Neural crest cell (in vitro differentiated cells): ENCODE data around the gene NHS. TPM values are rescaled to one million over a fixed set of nuclear protein-coding genes. Genes with fewer than 3 reads are reported as not detected.

Experiments
- DNase-seq: peaks from one replicate; pipeline ENCODE4 v3.0.0; 2021; ENCODE audit warnings: low read depth, mixed read lengths, low spot score
- H3K27ac Mint-ChIP-seq: one replicate; pipeline ENCODE4 v1.8.0; 2021; ENCODE audit warnings: mild to moderate bottlenecking, mixed read lengths; ENCODE audit not compliant: unreplicated experiment
- H3K27me3 Mint-ChIP-seq: 2 replicates; pipeline ENCODE4 v1.8.0; 2021; ENCODE audit warnings: low read depth, mild to moderate bottlenecking, mixed read lengths
- H3K36me3 Mint-ChIP-seq: 2 replicates; pipeline ENCODE4 v1.8.0; 2021; ENCODE audit warnings: low read depth, mild to moderate bottlenecking, mixed read lengths
- H3K4me1 Mint-ChIP-seq: 2 replicates; pipeline ENCODE4 v1.8.0; 2021; ENCODE audit warnings: mixed read lengths
- H3K4me3 Mint-ChIP-seq: one replicate; pipeline ENCODE4 v1.8.0; 2021; ENCODE audit warnings: mild to moderate bottlenecking, mixed read lengths
- H3K9me3 Mint-ChIP-seq: 2 replicates; pipeline ENCODE4 v1.8.0; 2021; ENCODE audit warnings: mixed read lengths
- total RNA-seq: library from RNA; stranded (reverse); gene quantifications from 2 replicates; pipeline ENCODE4 v1.2.1, GENCODE V29; 2021
- TF ChIP-seq, protein P1 (sequence below): fragments of 200-600 bp; sonication (generic); conservative IDR thresholded peaks from 2 replicates; pipeline ENCODE4 v1.5.0; 2021; ENCODE audit warnings: antibody characterized with exemption, mild to moderate bottlenecking

The NHS gene
- total RNA-seq, 1 donor from 2014 or later: 10.7 TPM

DNA sequence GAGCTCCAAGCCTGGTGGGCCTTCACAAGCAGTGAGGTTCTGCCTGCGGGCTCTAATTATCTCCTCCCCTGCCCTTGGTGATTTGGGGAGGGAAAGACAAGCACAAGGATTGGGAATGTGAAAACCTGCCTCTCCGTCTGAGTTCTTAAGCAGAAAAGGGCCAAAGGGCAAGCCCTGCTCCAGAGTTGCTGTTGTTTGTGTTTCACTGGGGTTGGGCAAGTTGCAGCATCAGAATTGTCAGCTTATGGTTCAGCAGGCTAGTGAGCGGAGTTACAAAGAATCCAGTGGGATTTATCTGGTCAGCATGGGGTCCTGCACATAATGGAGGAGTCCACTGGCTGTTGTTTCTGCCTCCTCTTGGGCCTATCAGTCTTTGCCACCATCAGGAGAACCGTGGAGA lies 60.5 kb downstream of the NHS start:
- TF ChIP-seq, protein P1, sequence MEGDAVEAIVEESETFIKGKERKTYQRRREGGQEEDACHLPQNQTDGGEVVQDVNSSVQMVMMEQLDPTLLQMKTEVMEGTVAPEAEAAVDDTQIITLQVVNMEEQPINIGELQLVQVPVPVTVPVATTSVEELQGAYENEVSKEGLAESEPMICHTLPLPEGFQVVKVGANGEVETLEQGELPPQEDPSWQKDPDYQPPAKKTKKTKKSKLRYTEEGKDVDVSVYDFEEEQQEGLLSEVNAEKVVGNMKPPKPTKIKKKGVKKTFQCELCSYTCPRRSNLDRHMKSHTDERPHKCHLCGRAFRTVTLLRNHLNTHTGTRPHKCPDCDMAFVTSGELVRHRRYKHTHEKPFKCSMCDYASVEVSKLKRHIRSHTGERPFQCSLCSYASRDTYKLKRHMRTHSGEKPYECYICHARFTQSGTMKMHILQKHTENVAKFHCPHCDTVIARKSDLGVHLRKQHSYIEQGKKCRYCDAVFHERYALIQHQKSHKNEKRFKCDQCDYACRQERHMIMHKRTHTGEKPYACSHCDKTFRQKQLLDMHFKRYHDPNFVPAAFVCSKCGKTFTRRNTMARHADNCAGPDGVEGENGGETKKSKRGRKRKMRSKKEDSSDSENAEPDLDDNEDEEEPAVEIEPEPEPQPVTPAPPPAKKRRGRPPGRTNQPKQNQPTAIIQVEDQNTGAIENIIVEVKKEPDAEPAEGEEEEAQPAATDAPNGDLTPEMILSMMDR: no peak
- Mint-ChIP-seq H3K27me3 (no peaks in the 10 kb centered on the region), H3K27ac (peak overlapping the region; percentile 47), H3K9me3 (peaks cover 2% of the 10 kb centered on the region), H3K4me1 (peaks cover 17% of the 10 kb centered on the region), H3K36me3 (no peaks in the 10 kb centered on the region), H3K4me3 (no peak overlapping the region)
- DNase-seq: no peak

DNA sequence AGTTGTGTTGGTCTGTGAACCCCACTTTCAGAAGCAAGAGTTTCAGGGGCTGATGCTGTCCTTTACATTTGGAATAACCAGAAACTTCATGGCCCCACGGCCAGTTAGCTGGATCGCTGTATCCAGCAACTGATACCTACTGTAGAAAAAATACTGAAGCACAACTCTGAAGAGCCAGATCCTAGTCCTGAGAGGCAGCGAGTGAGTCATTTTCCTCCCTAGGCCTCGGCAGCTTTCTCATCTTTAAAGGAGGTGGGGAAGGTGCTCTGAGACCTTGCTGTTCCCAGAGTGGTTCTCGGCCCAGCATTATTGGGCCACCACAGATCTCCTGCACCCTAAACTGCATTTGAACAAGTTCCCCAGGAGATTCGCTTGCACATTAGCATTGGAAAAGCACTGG lies 63.2 kb downstream of the NHS start:
- Mint-ChIP-seq H3K27ac (no peak overlapping the region), H3K27me3 (no peaks in the 10 kb centered on the region), H3K4me3 (no peak overlapping the region), H3K9me3 (no peaks in the 10 kb centered on the region), H3K36me3 (no peaks in the 10 kb centered on the region), H3K4me1 (peaks cover 24% of the 10 kb centered on the region)
- TF ChIP-seq, protein P1: no peak
- DNase-seq: no peak

DNA sequence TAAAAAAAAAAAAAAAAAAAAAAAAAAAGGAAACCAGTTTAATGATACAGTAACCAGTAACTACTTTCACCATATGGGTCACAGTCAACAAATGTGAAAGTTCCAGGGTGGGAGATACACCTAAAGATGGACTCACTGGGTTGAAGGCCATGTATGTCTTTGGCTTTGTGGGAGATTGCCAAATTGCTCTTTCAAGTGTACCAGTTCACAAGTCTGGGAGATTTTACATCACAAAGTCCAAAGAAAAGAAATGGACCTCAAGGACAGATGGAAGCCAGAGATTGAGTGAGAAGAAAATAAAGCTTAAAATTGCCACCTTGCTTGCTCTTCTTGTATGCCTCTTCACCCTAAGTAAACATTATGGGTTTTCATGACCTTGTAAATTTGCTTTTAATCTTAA lies 65.3 kb downstream of the NHS start:
- Mint-ChIP-seq H3K36me3 (no peaks in the 10 kb centered on the region), H3K9me3 (no peaks in the 10 kb centered on the region), H3K4me1 (peaks cover 17% of the 10 kb centered on the region), H3K4me3 (no peak overlapping the region), H3K27ac (no peak overlapping the region), H3K27me3 (no peaks in the 10 kb centered on the region)
- no peak for DNase-seq
- TF ChIP-seq, protein P1: no peak

DNA sequence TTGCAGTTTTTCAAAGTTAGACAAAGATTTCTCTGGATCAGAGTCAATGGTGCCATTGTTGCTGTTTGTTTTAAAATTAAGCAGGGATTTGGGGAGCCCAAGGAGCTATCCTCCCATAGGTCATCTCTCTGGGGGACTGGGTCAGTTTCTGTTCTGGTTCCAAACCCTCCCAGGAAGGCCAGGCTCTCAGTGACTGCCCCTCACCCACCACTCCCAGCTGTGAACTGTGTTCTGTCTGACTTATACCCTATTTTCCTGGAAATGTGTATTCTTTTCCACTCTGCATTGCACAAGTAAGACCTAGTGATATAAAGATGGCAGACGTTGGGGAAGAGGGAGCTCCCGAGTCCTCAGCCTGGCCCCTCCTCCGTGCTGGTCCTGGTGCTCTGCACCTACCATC lies 65.8 kb downstream of the NHS start:
- H3K27ac Mint-ChIP-seq: no peak overlapping the region
- H3K9me3 Mint-ChIP-seq: no peaks in the 10 kb centered on the region
- H3K4me1 Mint-ChIP-seq: peaks cover 13% of the 10 kb centered on the region
- TF ChIP-seq, protein P1: no peak
- no peak overlapping the region for H3K4me3 Mint-ChIP-seq
- no peak for DNase-seq
- no peaks in the 10 kb centered on the region for H3K36me3 Mint-ChIP-seq
- H3K27me3 Mint-ChIP-seq: no peaks in the 10 kb centered on the region

DNA sequence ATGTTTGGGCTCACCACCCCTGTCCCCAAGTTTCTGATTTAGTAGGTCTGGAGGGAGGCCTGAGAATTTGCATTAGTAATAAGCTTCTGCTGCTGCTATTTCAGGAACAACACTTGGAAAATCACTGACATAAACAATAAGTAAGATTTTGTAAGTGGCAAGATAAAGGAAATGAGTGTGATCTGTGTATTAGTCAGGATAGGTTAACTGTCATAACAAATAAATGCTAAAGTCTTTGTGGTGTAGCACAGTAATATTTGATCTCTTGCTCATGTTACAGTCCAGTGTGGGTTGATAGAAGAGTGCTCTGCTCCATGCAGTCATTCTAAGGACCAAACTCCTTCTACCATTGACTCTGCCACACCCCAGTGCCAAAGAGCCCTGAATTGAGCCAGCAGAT lies 67.0 kb downstream of the NHS start:
- Mint-ChIP-seq H3K4me1 (peaks cover 14% of the 10 kb centered on the region), H3K27ac (no peak overlapping the region), H3K9me3 (no peaks in the 10 kb centered on the region), H3K27me3 (no peaks in the 10 kb centered on the region), H3K4me3 (no peak overlapping the region), H3K36me3 (no peaks in the 10 kb centered on the region)
- no peak for DNase-seq
- TF ChIP-seq, protein P1: no peak

GRCh38 chrX:17442898-17443297 lies 67.9 kb downstream of the NHS start:
- no peaks in the 10 kb centered on the region for H3K36me3 Mint-ChIP-seq
- H3K27me3 Mint-ChIP-seq: peaks cover 2% of the 10 kb centered on the region
- no peak for DNase-seq
- no peak overlapping the region for H3K27ac Mint-ChIP-seq
- TF ChIP-seq, protein P1: no peak
- no peak overlapping the region for H3K4me3 Mint-ChIP-seq
- H3K4me1 Mint-ChIP-seq: peaks cover 14% of the 10 kb centered on the region
- H3K9me3 Mint-ChIP-seq: no peaks in the 10 kb centered on the region
